SK-N-MC (cell line): ENCODE data around the gene C7.

ENCODE experiments used
- EZH2 ChIP-seq: fragments of 200-600 bp; sonication (generic); IDR thresholded peaks from one replicate; pipeline ENCODE4 v1.6.1; 2017; ENCODE audit warnings: antibody characterized with exemption
- POLR2AphosphoS5 ChIP-seq: IDR thresholded peaks from 2 replicates; pipeline ENCODE4 v1.6.1; 2012; ENCODE audit warnings: mild to moderate bottlenecking, low read depth, low read length, borderline replicate concordance

DNA sequence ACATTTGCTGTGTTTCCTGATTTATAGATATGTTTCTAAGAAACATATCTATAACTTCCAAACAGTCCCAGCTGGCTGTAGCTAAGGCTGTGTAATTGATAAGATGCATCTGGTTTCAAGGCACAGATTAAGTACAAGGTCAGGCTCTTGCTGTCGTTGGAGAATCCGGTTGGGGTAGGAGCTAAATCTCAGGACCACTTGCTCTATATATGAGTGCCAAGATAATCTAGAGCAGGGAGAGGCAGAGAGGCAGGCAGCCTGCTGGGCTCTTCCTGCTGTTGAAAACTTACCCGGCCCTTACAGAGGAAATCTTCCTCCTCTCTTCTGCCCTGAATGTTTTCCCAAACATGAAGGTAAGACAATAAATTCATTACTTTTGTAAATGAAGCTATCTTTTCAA, at the start of gene C7:
- TF ChIP-seq EZH2 (no peak), POLR2AphosphoS5 (no peak)
